ENCODE data around the gene MAPK8. TPM values are rescaled to one million over a fixed set of nuclear protein-coding genes. Genes with fewer than 3 reads are reported as not detected.

The MAPK8 gene
- total RNA-seq, 1 donor from 2014 or later, result 96.6 TPM

DNA sequence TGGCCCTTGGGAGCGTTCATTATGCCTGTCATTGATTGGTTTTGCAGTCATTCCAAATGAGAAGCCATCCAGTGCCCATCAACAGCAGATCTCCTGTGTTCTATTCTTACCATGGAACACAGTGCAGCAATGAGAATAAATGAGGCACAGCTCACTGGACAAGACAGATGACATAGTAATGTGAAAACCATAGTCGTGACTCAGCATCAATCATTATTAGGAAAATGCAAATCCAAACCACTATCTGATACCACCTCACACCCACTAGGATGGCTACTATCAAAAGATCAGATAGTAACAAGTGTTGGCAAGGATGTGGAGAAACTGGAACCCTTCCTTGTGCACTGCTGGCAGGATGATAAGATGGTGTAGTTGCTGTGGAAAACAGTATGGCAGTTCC is 153.7 kb downstream of the MAPK8 start:
- no peak for DNase-seq (ENCODE audit: low read depth)

GRCh38 chr10:48461623-48462481 is 155.4 kb downstream of the MAPK8 start:
- DNase-seq (ENCODE audit: low read depth), result no peak

- no peak for DNase-seq (ENCODE audit: low read depth)
Measured at GRCh38 chr10:48462482-48463020, 156.1 kb downstream of the MAPK8 start.

GRCh38 chr10:48463318-48464003 is 157.0 kb downstream of the MAPK8 start:
- DNase-seq (ENCODE audit: low read depth), result no peak

- no peak for DNase-seq (ENCODE audit: low read depth)
Measured at GRCh38 chr10:48464121-48464870, 157.8 kb downstream of the MAPK8 start.

DNA sequence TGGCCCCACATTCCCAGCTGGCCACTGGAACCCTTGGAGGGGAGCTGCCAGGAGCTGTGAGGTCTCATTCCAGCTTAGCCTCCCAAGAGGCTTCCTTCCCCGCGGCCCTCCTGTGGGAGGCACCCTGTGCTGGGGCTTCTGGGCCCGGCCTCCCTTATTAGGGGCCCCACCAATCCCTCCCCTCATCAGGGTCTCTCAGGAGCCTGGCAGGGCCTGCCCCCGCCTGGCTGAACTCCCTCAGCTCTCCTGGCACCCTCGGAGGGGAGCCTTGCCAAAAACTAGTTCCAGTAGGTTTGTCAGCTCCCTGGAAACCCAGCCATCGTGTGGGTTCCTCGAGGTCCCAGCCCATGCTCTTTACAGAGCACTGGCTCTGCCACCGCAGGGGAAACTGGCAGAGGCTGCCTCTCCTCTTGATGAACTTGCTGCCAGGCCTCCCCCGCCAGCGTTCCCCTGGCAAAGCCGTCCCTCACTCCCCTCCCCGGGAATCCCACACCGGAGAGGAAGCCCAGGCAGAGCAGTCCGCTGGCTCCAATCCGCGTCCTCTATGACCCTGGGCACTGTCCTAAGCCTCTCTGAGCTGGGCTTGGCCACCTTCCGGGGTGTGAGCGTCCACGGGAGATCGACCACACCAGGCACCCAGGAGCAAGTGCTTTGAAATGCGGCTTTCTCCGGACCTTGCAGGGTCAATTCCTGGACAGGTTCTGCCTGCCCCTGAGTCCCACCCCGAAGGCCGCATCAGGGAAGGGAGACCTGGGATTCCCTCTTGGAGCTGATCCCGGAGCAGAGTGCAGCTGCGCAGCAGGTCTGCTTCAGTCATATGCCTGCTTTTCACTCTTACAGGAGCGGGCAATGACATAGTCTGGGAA is 158.6 kb downstream of the MAPK8 start:
- DNase-seq (ENCODE audit: low read depth), result no peak

DNA sequence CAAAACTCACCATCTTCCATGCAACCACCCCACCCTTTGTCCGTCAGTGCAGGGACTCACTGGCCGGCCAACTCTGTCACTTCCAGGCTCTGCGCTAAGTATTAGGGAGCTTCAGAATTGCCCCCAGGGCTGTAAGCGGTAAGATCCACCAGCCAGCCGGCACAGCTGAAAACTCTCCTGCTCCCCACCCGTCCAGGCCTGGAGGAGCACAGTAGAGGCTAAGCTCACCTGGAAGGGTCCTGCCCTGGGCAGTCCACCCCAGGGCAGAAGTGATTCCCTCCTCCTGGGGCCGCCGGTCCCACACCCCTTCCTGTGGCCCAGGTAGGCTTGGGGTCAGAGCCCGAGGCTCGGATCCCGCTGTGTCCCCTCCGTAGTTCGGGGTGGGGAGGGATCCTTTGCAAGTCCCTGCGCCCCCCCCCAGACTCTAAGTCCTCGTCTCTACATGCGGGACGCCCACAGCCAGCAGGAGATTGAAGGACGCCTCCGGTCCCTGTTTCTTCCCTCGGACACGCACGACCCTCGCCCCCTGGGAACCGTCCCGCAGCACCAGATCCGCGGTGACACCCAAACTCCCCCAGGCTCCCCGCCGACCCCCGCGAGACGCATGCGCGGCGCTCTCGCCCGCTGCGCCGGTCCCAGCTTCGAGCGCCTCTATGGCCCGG is 159.5 kb downstream of the MAPK8 start:
- no peak for DNase-seq (ENCODE audit: low read depth)

GRCh38 chr10:48466611-48467240 is 160.2 kb downstream of the MAPK8 start:
- no peak for DNase-seq (ENCODE audit: low read depth)

DNA sequence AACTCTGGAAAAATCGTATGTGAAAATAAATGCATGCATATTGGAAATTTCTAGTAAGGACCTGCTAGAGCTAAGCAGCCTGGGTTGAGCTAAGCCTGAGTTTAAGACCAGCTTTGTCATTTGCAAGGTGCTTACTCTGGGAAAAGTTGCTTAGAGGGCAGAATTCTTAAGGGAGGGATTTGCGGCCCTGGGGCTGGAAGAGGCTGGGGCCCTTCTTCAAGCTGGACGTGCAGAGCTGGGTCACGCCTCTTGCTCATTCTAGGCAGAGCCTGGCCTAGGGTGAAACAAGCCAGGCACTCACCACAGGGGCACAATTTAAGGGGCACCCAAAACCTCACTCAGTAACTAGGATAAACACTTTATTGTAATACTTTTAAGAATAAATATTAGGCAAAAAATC is 161.2 kb downstream of the MAPK8 start:
- DNase-seq (ENCODE audit: low read depth), result no peak

DNA sequence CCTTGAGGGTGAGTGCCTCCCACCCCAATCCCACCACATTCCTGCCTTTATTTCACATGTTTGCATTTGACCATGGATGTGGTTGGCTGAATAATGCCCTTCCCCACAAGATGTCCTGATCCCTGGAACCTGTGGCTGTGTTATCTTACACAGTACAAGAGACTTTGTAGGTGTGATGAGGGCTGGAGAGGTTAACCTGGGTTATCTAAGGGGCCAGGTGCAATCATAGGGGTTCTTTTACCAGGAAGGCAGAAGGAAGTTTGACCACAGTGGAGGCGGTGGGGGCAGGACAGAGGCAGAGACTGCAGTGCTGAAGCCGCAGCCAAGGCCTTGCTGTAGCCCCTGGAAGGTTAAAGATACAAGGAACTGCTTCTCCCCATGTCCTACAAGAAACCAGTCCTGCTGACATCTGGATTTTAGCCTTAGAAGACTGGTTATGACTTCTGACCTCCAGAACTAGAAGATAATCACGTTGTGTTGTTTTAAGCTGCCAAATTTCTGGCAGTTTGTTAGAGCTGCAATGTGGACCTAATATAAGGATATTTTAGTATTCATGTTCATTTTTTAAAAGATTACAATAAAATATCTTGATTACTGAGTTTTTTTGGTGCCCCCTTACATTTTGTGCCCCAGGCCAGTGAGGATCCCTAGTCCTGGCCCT is 161.8 kb downstream of the MAPK8 start:
- no peak for DNase-seq (ENCODE audit: low read depth)

DNA sequence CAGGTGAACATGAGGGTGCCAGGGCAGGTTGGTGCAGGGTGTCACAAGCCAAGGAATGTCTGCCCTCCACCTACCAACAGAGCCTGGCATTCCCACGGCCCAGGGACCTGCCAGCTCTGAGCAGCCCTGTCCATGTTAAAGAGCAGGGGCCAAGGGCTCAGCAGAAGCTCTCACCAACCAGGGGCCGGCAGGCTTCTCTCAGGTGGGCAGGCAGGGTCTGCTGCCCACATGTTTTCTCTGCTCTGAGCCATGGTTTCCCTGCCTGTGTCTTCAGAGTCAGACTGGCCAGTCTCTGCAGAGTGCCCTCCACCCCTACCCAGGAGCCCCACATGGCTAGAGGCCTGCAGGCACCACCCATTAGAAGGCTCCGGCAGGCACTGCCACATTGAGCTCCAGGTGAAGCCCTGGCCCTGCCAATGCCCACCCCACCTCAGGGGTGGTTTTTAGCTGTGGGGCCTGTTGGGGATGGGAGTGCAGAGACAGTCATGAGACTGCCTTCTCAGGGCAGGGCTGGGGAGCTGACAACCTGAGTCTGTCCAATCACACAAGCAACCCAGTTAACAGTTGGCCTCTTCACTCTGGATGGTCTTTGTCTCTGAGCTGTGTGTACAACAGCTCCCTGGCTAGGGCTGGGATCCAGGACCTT is 162.5 kb downstream of the MAPK8 start:
- DNase-seq (ENCODE audit: low read depth), result no peak

DNA sequence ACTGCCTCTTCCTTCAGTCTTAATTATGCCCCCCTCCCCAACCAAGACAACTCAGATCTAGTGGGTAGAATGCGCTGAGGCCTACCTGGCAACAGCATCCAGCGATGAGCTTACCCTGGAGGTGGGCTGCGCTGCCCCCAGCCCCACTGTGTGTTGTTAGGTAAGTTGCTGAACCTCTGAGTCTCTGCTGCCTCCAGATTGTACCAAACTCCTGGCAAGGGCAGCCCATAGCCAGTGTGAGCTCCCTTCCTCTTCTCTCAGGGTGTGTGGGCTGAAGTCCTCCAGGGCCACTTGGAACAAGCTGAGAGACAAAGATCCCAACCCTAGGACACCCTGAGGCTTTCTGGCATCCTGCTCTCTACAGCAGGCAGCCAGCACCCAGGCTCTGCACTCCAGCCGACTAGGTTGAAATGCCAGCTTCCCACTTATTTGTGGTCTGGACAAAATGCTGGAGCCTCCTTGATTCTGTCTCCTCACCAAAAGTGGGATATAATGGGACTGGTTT is 163.1 kb downstream of the MAPK8 start:
- no peak for DNase-seq (ENCODE audit: low read depth)

DNA sequence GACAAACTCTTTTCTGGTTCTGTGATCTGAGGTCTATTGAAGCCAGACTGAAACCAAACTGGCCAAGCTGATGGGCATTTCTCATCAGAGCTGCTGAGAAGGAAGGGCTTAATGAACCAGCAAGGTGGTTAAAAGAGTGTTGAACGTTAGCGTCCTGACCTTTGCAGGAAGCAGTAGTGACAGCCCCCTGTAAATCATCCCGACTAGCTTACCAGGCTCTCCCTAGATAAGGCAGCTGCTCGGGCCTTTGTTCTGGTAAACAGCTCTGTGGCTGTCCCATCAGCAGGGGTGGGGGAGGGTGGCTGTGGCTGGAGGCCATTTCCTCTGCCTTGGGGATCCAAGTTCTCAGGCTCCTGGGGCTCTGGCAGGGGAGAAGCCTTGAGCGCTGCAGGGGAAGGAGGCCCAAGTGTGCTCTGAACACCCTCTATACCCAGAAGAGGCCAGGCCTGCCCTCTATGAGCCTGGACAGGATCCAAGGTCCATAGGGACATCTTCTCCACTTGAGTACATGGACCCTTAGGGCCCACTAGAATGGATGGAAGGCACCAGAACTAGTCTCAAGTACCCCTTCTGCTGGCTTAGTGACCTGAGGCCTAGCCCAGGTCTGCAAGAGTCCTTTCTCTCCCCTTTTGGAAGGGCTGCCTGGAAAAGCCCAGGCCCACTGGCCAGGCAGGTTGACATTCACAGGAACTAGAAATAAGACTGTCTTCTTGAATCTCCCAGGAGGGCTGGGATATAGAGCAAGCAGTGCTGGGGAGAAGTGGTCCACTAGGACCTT is 163.8 kb downstream of the MAPK8 start:
- no peak for DNase-seq (ENCODE audit: low read depth)

- DNase-seq (ENCODE audit: low read depth), result peak; percentile 9
Measured at GRCh38 chr10:48470893-48471805, 164.7 kb downstream of the MAPK8 start.

DNA sequence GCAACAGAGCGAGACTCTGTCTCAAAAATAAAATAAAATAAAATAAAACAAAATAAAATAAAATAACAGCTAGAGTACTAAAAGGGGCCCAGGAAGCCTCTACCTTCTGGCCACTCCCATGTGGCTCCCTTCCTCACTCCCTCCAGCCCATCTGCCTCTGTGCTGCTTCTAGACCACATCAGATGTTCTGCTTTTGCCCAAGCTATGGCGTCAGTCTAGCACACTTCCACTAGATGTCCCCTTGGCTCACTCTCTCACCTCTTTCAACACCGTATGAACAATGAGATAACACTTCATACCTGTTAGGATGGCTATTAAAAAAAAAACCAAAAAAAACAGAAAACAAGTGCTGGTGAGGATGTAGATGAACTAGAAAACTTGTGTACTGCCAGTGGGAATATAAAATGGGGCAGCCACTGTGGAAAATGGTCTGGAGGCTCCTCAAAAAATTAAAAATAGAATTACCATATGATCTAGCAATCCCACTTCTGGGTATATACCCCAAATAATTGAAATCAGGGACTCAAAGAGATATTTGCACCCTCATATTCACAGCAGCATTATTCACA is 166.1 kb downstream of the MAPK8 start:
- DNase-seq (ENCODE audit: low read depth), result no peak

DNA sequence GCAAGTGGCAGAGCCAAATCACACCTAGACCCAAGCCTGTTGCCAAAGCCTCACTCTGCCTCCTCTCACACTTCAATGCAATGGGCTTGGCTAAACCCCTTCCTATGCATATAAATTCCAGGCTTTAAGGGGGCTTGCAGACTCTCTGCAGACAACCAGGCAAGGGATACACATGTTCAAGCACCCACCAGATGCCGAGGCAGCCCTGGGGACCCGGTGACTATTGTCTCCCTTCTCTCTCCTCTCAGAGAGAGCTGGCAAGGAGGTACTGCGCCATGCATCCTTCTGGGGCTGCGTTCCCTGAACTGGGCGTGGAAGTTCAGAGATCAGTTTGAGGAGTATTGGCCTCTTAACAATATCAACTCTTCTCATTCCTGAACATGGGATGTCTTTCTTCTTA is 167.2 kb downstream of the MAPK8 start:
- DNase-seq (ENCODE audit: low read depth), result no peak
